Measurements from ENCODE around the gene SLC23A1. TPM values are rescaled to one million over a fixed set of nuclear protein-coding genes. Genes with fewer than 3 reads are reported as not detected.

Gene SLC23A1
- total and polyA plus RNA-seq, 9 of the 15 experiments (the other 6 are each of a cell fraction or from before 2014, with no cell fraction given): 0.03 to 0.20 (median 0.05) TPM; not detected in 5

DNA sequence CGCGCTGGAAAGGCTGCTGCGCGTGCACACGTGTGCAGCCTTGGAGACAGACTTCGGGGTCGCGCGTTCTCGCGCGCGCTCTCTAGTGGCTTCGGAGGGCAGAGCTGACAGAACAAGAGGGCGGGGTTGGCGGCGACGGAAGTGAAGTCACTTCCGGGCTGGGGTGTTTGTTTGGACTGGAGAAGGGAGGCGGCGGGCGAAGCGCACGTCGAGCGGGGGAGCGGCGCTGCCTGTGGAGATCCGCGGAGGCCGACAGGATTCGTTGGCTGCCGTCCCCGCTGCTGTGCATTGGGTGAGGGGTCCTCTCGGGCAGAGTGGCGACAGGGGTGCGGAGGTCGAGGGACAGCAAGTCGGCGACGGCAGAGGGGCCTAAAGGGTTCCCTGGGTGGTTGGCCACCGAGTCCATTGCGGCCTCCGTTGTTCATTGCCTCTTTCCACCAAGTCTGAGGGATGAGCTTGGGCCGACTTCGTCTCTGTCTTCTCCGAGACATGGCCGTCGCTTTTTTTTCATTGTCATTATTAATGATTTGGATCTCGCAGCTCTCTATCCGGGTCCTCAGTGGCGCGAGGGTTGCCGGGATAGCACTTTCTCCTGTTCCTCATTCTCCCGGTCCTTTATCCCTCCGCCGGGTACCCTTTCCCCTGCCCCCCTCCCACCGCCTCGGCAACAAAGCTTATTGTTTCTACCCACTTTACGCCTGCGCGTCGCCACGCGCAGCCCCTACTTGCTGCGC lies 41.2 kb downstream of the SLC23A1 start, which contains the start of gene PAIP2 (continued):
- no peak for TF ChIP-seq MAFG (tag; conservative IDR thresholded peaks at IDR 0.05)
- peak; percentile 82 for TF ChIP-seq ELF4 (CRISPR knock-in tag; IDR thresholded peaks at IDR 0.05)
- peak; percentile 97 for TF ChIP-seq POLR2A (conservative IDR thresholded peaks at IDR 0.05)
- no peak for TF ChIP-seq NR4A1 (CRISPR knock-in tag; IDR thresholded peaks at IDR 0.05)
- no peak for TF ChIP-seq NR4A1 (tag; IDR thresholded peaks at IDR 0.05)
- TF ChIP-seq, protein P1, sequence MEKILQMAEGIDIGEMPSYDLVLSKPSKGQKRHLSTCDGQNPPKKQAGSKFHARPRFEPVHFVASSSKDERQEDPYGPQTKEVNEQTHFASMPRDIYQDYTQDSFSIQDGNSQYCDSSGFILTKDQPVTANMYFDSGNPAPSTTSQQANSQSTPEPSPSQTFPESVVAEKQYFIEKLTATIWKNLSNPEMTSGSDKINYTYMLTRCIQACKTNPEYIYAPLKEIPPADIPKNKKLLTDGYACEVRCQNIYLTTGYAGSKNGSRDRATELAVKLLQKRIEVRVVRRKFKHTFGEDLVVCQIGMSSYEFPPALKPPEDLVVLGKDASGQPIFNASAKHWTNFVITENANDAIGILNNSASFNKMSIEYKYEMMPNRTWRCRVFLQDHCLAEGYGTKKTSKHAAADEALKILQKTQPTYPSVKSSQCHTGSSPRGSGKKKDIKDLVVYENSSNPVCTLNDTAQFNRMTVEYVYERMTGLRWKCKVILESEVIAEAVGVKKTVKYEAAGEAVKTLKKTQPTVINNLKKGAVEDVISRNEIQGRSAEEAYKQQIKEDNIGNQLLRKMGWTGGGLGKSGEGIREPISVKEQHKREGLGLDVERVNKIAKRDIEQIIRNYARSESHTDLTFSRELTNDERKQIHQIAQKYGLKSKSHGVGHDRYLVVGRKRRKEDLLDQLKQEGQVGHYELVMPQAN (IDR thresholded peaks at IDR 0.05; ENCODE audit: borderline replicate concordance): no peak; the same call in 1 of the 2 replicates
- TF ChIP-seq, protein P2, sequence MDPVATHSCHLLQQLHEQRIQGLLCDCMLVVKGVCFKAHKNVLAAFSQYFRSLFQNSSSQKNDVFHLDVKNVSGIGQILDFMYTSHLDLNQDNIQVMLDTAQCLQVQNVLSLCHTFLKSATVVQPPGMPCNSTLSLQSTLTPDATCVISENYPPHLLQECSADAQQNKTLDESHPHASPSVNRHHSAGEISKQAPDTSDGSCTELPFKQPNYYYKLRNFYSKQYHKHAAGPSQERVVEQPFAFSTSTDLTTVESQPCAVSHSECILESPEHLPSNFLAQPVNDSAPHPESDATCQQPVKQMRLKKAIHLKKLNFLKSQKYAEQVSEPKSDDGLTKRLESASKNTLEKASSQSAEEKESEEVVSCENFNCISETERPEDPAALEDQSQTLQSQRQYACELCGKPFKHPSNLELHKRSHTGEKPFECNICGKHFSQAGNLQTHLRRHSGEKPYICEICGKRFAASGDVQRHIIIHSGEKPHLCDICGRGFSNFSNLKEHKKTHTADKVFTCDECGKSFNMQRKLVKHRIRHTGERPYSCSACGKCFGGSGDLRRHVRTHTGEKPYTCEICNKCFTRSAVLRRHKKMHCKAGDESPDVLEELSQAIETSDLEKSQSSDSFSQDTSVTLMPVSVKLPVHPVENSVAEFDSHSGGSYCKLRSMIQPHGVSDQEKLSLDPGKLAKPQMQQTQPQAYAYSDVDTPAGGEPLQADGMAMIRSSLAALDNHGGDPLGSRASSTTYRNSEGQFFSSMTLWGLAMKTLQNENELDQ (CRISPR knock-in tag; IDR thresholded peaks at IDR 0.05; ENCODE audit: borderline replicate concordance): no peak
- TF ChIP-seq, protein P3, sequence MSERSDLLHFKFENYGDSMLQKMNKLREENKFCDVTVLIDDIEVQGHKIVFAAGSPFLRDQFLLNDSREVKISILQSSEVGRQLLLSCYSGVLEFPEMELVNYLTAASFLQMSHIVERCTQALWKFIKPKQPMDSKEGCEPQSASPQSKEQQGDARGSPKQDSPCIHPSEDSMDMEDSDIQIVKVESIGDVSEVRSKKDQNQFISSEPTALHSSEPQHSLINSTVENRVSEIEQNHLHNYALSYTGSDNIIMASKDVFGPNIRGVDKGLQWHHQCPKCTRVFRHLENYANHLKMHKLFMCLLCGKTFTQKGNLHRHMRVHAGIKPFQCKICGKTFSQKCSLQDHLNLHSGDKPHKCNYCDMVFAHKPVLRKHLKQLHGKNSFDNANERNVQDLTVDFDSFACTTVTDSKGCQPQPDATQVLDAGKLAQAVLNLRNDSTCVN (CRISPR knock-in tag; IDR thresholded peaks at IDR 0.05): 0 out of 2 replicates have a peak, but pooled peaks have one; percentile 15
- TF ChIP-seq, protein P4, sequence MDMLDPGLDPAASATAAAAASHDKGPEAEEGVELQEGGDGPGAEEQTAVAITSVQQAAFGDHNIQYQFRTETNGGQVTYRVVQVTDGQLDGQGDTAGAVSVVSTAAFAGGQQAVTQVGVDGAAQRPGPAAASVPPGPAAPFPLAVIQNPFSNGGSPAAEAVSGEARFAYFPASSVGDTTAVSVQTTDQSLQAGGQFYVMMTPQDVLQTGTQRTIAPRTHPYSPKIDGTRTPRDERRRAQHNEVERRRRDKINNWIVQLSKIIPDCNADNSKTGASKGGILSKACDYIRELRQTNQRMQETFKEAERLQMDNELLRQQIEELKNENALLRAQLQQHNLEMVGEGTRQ (CRISPR knock-in tag; IDR thresholded peaks at IDR 0.05): peak; percentile 76
- no peak for TF ChIP-seq DNMT1 (IDR thresholded peaks at IDR 0.05)
- peak; percentile 96 for TF ChIP-seq POLR2B (IDR thresholded peaks at IDR 0.05; ENCODE audit: low read depth, partially characterized antibody)
- peak; percentile 87 for TF ChIP-seq ZNF175 (CRISPR knock-in tag; IDR thresholded peaks at IDR 0.05; ENCODE audit: low read depth)
- TF ChIP-seq ZNF445 (CRISPR knock-in tag; IDR thresholded peaks at IDR 0.05; ENCODE audit: low read depth): no peak
- peak in 1 of 2 experiments; percentile 80; a peak in 2 of 4 replicates for TF ChIP-seq RCOR1 (IDR thresholded peaks at IDR 0.05; ENCODE audit: borderline replicate concordance in 1 of 2, low read depth in 2 of 2, low read length in 2 of 2)
- TF ChIP-seq, protein P5, sequence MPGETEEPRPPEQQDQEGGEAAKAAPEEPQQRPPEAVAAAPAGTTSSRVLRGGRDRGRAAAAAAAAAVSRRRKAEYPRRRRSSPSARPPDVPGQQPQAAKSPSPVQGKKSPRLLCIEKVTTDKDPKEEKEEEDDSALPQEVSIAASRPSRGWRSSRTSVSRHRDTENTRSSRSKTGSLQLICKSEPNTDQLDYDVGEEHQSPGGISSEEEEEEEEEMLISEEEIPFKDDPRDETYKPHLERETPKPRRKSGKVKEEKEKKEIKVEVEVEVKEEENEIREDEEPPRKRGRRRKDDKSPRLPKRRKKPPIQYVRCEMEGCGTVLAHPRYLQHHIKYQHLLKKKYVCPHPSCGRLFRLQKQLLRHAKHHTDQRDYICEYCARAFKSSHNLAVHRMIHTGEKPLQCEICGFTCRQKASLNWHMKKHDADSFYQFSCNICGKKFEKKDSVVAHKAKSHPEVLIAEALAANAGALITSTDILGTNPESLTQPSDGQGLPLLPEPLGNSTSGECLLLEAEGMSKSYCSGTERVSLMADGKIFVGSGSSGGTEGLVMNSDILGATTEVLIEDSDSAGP (CRISPR knock-in tag; IDR thresholded peaks at IDR 0.05): no peak
- TF ChIP-seq SMAD3 (CRISPR knock-in tag; conservative IDR thresholded peaks at IDR 0.05): no peak; the same call in 1 of the 2 replicates
- no peak for TF ChIP-seq PURB (CRISPR knock-in tag; IDR thresholded peaks at IDR 0.05; ENCODE audit: low read depth)
- no peak for TF ChIP-seq ZNF764 (CRISPR knock-in tag; IDR thresholded peaks at IDR 0.05; ENCODE audit: low read depth)
- no peak for TF ChIP-seq SIRT6 (IDR thresholded peaks at IDR 0.05; ENCODE audit: low read depth, low read length)
